ENCODE results near the gene APOBEC3B. TPM values are rescaled to one million over a fixed set of nuclear protein-coding genes. Genes with fewer than 3 reads are reported as not detected.

Gene APOBEC3B
- total RNA-seq, 4 donors from 2014 or later: 1.1 to 5.3 (median 3.1) TPM; not detected in 1

DNA sequence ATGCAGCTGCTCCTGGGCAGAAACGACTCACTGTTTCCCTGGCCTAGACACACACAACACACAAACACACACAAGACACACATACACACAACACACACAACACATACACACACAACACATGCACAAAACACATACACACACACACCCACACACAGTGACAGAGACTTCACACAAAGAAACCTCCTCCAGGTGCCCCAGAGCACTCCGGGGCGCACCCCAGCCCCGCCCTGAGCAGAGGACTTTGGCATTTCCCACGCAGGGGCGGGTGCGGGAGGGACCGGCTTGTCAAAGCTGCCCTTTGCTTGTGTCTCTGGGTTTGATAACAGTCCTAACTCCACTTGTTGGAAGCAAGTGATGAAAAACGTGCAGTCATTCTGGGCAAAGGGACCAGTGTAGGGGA is 18.3 kb upstream of the APOBEC3B start:
- H3K27me3 ChIP-seq: peaks cover 0 to 18% (median 0%) of the 10 kb centered on the region in 4 donors
- H3K4me1 ChIP-seq: peaks cover 0 to 18% (median 7%) of the 10 kb centered on the region in 3 donors
- H3K27ac ChIP-seq: peak overlapping the region in 1 of 4 donors; percentile 36
- 25 to 30% methylated on average over 8 to 9 of the region's 9 CpGs for WGBS, 2 donors
- intact Hi-C loops (cut with DNase I): no loop called here
- no peak for DNase-seq
- no peak for TF ChIP-seq POLR2A (IDR thresholded peaks at IDR 0.05)
- TF ChIP-seq, protein P1, sequence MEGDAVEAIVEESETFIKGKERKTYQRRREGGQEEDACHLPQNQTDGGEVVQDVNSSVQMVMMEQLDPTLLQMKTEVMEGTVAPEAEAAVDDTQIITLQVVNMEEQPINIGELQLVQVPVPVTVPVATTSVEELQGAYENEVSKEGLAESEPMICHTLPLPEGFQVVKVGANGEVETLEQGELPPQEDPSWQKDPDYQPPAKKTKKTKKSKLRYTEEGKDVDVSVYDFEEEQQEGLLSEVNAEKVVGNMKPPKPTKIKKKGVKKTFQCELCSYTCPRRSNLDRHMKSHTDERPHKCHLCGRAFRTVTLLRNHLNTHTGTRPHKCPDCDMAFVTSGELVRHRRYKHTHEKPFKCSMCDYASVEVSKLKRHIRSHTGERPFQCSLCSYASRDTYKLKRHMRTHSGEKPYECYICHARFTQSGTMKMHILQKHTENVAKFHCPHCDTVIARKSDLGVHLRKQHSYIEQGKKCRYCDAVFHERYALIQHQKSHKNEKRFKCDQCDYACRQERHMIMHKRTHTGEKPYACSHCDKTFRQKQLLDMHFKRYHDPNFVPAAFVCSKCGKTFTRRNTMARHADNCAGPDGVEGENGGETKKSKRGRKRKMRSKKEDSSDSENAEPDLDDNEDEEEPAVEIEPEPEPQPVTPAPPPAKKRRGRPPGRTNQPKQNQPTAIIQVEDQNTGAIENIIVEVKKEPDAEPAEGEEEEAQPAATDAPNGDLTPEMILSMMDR (IDR thresholded peaks at IDR 0.05): no peak
- no peaks in the 10 kb centered on the region for H3K9me3 ChIP-seq
- no peaks in the 10 kb centered on the region for H3K36me3 ChIP-seq
- no peak overlapping the region for H3K4me3 ChIP-seq

DNA sequence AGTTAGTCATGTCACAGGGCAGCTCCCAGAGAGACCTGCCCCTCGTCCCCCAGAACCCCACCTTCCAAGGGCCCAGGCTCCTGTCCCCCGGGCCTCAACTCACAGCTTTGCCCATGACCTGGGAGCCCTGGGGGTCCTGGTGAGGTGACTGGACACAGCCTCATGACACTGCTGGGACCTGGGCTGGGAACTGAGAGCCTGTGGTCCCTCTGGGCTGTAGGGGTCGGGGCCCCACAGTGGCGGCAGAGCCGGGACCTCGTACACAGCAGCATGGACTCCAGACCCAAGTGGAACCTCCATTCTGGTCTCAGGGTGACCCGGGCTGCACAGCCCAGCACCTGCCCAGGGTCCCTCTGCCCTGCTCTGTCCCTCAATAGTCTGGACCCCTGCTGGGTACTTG is 17.8 kb upstream of the APOBEC3B start:
- 50 to 100% methylated on average over 1 to 2 of the region's 7 CpGs for WGBS, 2 donors
- H3K27me3 ChIP-seq: peaks cover 0 to 18% (median 0%) of the 10 kb centered on the region in 4 donors
- intact Hi-C loops (cut with DNase I): no loop called here

DNA sequence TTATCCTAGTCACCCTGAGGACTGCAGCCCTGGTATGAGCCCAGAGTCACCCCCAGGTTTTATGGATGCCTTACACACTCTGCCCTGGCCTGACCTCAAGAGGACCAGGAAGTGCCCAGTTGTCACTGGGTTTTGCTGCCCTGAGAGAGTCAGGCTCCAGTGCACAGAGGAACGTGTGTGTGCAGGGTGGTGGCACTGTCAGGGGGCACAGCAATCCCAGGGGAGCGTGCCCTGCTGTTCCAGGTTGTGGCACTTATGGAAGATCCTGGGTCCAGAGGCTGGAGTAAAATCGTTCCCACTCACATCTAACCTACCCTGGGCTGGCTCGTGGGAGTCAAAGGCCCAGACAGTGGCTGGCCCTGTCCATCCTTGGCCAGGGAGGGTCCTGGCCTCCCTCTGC is 17.2 kb upstream of the APOBEC3B start:
- H3K4me1 ChIP-seq: peaks cover 0 to 18% (median 7%) of the 10 kb centered on the region in 3 donors
- no peaks in the 10 kb centered on the region for H3K36me3 ChIP-seq
- no peaks in the 10 kb centered on the region for H3K9me3 ChIP-seq
- H3K4me3 ChIP-seq: no peak overlapping the region
- no peak for DNase-seq
- intact Hi-C loops (cut with DNase I): no loop called here
- H3K27me3 ChIP-seq: peaks cover 0 to 22% (median 0%) of the 10 kb centered on the region in 4 donors
- 75% methylated on average over 2 of the region's 4 CpGs; no CpG with 5 or more reads in 1 of the 2 donors for WGBS, 2 donors
- H3K27ac ChIP-seq: no peak overlapping the region
- no peak for TF ChIP-seq POLR2A (IDR thresholded peaks at IDR 0.05)
- TF ChIP-seq, protein P1 (IDR thresholded peaks at IDR 0.05): no peak

More for the DNA sequence above, 17.8 kb upstream of the APOBEC3B start:
- Histone ChIP-seq H3K4me1 (peaks cover 0 to 18% (median 7%) of the 10 kb centered on the region in 3 donors), H3K27ac (no peak overlapping the region), H3K36me3 (no peaks in the 10 kb centered on the region), H3K9me3 (no peaks in the 10 kb centered on the region), H3K4me3 (no peak overlapping the region)
- TF ChIP-seq, protein P1 (IDR thresholded peaks at IDR 0.05): no peak
- TF ChIP-seq POLR2A (IDR thresholded peaks at IDR 0.05): no peak
- no peak for DNase-seq

DNA sequence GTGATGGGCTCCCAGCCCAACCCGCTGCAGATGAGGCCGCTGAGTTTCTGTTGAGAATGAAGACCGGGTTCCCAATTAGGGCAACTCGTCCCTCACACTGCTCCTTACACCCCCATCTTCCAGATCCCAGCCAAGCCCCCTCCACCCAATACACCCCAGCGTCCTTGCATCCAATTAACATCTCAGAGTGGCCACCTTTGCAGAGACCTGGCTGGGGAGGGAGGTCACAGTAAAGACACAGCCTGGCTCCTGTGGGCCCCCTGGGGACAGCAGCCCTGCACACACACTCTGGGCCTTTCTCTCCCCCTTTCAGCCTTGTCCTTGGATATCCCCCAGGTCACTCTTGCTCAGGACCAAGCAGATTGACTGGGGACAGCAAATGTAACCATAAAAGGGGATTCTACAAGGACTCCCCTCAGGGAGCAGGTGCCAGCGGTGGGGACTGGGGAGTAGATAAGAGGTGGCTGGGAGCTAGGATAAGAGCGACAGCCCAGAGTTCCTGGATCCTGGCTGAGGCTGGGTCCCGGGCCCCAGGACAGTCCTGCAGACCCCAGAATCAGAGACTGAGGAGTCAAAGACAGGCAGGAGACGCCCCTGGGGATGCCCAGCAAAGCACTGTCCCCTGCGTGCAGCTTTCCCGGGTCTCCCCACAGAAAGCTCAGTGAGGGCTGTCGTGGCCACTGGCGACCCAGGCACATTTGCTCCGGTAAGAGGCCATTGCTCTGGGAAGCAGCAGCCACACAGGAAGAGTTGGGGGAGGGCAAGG is 16.4 kb upstream of the APOBEC3B start:
- H3K9me3 ChIP-seq: no peaks in the 10 kb centered on the region
- 69 to 92% methylated on average over 5 to 7 of the region's 14 CpGs for WGBS, 2 donors
- no peak for TF ChIP-seq POLR2A (IDR thresholded peaks at IDR 0.05)
- peaks cover 0 to 29% (median 0%) of the 10 kb centered on the region in 4 donors for H3K27me3 ChIP-seq
- intact Hi-C loops (cut with DNase I): no loop called here
- peaks cover 0 to 18% (median 7%) of the 10 kb centered on the region in 3 donors for H3K4me1 ChIP-seq
- no peak overlapping the region for H3K27ac ChIP-seq
- DNase-seq: no peak
- no peak overlapping the region for H3K4me3 ChIP-seq
- H3K36me3 ChIP-seq: no peaks in the 10 kb centered on the region

DNA sequence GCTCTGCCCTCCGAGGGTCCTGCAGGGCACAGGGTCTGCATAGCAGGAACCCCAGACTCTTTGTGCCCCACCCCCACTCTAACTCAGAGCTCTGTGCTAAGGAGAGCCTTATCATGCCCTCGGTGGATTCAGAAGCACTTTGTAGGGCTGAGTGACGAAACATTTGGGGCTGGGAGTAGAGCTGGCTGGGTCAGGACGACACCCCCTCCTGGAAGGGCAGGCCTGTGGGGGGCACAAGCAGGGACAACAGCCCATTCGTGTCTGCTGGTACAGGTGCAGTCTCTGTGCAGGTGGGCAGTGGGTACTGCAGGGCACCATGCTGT is 15.8 kb upstream of the APOBEC3B start:
- Histone ChIP-seq H3K4me3 (no peak overlapping the region), H3K27me3 (peaks cover 0 to 32% (median 0%) of the 10 kb centered on the region in 4 donors), H3K27ac (no peak overlapping the region), H3K9me3 (no peaks in the 10 kb centered on the region), H3K4me1 (peaks cover 0 to 18% (median 7%) of the 10 kb centered on the region in 3 donors), H3K36me3 (no peaks in the 10 kb centered on the region)
- 62 to 65% methylated on average over 3 of the region's 5 CpGs for WGBS, 2 donors
- TF ChIP-seq POLR2A (IDR thresholded peaks at IDR 0.05): no peak
- TF ChIP-seq, protein P1 (IDR thresholded peaks at IDR 0.05): no peak
- no peak for DNase-seq
- intact Hi-C loops (cut with DNase I): no loop called here

Measured in esophagus squamous epithelium (tissue), 5 donors.